ENCODE data around the gene CCHCR1.

CCHCR1 gene

DNA sequence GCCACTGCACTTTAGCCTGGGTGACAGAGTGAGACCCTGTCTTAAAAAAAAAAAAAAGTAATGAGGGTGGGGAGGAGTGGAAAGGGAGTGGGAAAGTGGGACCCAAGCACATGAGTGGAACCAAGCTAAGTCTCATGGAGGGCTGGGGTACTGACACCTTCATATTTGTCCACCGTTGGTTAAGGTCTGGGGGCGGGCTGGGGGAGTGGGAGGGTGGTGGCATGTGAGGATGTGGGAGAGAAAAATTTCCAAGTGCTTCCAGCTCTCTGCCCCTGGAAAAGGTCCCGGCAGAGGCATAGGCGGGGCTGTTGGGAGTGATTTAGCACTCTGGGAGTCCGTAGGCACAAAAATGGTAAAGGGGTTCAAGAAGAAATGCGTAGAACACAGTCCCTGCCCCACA is 24.8 kb downstream of the CCHCR1 start:
- H3K36me3 Mint-ChIP-seq (ENCODE audit: low read depth), result no peaks in the 10 kb centered on the region
- H3K4me3 Mint-ChIP-seq, result no peak overlapping the region
- no peak for DNase-seq
- no peak for TF ChIP-seq CTCF (IDR thresholded peaks at IDR 0.05)
- H3K27me3 Mint-ChIP-seq (ENCODE audit: low read depth, poor library complexity), result peaks cover 9% of the 10 kb centered on the region
- H3K4me1 Mint-ChIP-seq, result peaks cover 5% of the 10 kb centered on the region
- H3K27ac Mint-ChIP-seq, result no peak overlapping the region
- H3K9me3 Mint-ChIP-seq, result no peaks in the 10 kb centered on the region

DNA sequence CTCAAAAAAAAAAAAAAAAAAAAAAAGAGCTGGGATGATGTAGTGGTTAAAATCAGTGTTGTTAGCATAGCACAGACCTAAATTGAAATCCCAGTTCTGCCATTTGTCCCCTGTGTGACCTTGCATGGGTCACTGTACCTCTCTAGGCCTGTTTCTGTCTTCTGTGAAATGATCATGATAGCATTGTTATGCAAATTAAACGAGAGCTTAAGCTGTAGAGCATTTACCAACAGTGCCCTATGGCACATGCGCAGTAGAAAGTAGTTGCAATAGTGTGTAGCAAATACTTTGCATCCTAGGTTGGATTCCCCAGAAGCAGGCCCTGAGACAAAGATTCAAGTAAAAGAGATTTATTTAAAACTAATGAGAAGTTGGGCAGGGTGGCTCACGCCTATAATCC is 26.0 kb downstream of the CCHCR1 start:
- Mint-ChIP-seq H3K4me3 (no peak overlapping the region), H3K36me3 (ENCODE audit: low read depth) (no peaks in the 10 kb centered on the region), H3K4me1 (peaks cover 3% of the 10 kb centered on the region), H3K27ac (no peak overlapping the region), H3K27me3 (ENCODE audit: low read depth, poor library complexity) (peaks cover 9% of the 10 kb centered on the region), H3K9me3 (no peaks in the 10 kb centered on the region)
- no peak for TF ChIP-seq CTCF (IDR thresholded peaks at IDR 0.05)
- no peak for DNase-seq

GRCh38 chr6:31130751-31131150 is 26.9 kb downstream of the CCHCR1 start:
- Mint-ChIP-seq H3K4me1 (peaks cover 5% of the 10 kb centered on the region), H3K36me3 (ENCODE audit: low read depth) (no peaks in the 10 kb centered on the region), H3K27me3 (ENCODE audit: low read depth, poor library complexity) (peaks cover 14% of the 10 kb centered on the region), H3K4me3 (no peak overlapping the region), H3K27ac (no peak overlapping the region), H3K9me3 (no peaks in the 10 kb centered on the region)
- DNase-seq, result no peak
- no peak for TF ChIP-seq CTCF (IDR thresholded peaks at IDR 0.05)

GRCh38 chr6:31129130-31129529 is 28.5 kb downstream of the CCHCR1 start:
- no peak for DNase-seq
- Mint-ChIP-seq H3K4me1 (peaks cover 15% of the 10 kb centered on the region), H3K36me3 (ENCODE audit: low read depth) (no peaks in the 10 kb centered on the region), H3K4me3 (no peak overlapping the region), H3K27me3 (ENCODE audit: low read depth, poor library complexity) (peaks cover 11% of the 10 kb centered on the region), H3K27ac (no peak overlapping the region), H3K9me3 (no peaks in the 10 kb centered on the region)
- TF ChIP-seq CTCF (IDR thresholded peaks at IDR 0.05), result no peak

DNA sequence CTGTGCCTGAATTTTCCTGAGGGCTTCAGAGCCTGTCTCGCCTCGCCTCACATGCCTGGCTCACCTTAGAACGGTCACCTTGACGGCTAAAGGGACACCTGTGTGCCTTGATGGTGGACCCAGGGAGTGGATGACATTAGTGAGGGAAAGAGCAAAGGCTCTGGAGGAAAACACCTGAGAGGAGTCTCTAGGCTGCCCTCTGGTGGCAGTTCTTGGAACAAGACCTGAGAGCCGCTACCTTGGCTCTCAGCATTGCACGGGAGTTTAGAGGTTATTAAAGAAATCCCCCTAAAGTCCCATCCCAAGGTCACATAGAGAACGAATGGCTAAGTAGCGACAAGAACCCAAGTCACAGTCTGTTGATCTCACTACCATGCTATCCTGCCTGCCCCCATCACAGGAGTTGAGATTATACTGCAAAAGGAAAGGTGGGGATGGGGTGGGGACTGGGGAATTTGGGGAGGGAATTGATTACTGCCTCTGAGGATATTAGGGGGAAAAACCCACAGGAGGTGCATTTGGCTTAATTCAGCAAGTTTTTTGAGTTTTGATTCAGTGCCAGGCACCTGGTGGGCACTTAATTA is 29.4 kb downstream of the CCHCR1 start:
- peak; percentile 87 for TF ChIP-seq CTCF (IDR thresholded peaks at IDR 0.05)
- peak; percentile 83 for DNase-seq
- Mint-ChIP-seq H3K4me3 (no peak overlapping the region), H3K36me3 (ENCODE audit: low read depth) (no peaks in the 10 kb centered on the region), H3K27me3 (ENCODE audit: low read depth, poor library complexity) (peaks cover 11% of the 10 kb centered on the region), H3K9me3 (no peaks in the 10 kb centered on the region), H3K27ac (no peak overlapping the region), H3K4me1 (peaks cover 24% of the 10 kb centered on the region)

DNA sequence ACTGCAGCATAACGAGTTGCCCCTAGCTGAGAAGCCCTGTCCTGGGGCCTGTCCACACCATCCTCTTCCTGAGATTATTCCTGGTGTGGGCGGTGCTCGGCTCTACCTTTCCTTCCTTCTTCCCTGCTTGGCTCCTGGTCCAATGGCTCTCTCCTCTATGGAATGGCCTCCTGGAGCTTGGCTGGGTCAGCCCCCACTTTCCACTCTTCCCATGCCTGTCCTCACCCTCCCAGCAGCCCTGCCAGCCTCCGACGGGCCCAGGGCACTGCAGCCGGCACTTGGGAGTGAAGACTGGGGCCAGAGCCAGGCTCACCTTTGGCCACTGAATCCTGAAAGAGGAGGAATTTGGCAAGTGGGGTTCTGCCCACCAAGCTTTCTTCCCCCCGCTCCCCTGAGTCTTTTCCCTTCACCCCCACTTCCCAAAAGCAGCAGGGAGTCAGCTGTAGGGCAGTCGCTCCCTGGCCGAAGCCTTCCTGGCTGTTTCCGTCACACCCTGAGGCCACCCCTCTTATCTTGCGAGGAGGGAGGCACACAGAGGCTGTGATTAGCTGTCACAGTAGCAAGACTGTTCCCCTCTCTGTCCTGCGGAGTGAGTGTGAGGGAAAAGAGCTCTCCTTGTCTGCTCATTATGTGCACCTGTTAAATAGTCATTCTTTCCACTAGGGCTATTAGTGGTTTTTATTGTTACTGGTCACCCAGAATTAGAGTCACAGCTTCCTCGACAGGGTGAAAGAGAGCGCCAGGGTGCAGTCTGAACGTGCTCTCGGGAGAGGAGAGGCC is 31.0 kb downstream of the CCHCR1 start:
- Mint-ChIP-seq H3K4me1 (peaks cover 26% of the 10 kb centered on the region), H3K9me3 (no peaks in the 10 kb centered on the region), H3K4me3 (no peak overlapping the region), H3K36me3 (ENCODE audit: low read depth) (no peaks in the 10 kb centered on the region), H3K27ac (no peak overlapping the region), H3K27me3 (ENCODE audit: low read depth, poor library complexity) (peaks cover 11% of the 10 kb centered on the region)
- no peak for TF ChIP-seq CTCF (IDR thresholded peaks at IDR 0.05)
- DNase-seq, result no peak
